HepG2 (cell line): ENCODE results near the gene SOX8.

Experiments used
- CHD2 ChIP-seq: IDR thresholded peaks from 2 replicates; pipeline ENCODE4 v1.6.1; 2011; ENCODE audit warnings: low read depth, low read length, improper control_type of control experiment
- EZH2 ChIP-seq: conservative IDR thresholded peaks from 2 replicates; pipeline ENCODE4 v1.6.1; 2012; ENCODE audit warnings: mild to moderate bottlenecking, low read depth, low read length, moderate library complexity
- JDP2 ChIP-seq: sonication (generic); formaldehyde crosslinking; IDR thresholded peaks from 2 replicates; pipeline ENCODE4 v1.8.1; 2022; ENCODE audit warnings: missing genetic modification reagents, borderline replicate concordance
- MEIS1 ChIP-seq: sonication (generic); formaldehyde crosslinking; IDR thresholded peaks from 2 replicates; pipeline ENCODE4 v1.9.0; 2021; ENCODE audit warnings: mild to moderate bottlenecking, missing genetic modification reagents, moderate library complexity, borderline replicate concordance
- MIER2 ChIP-seq: IDR thresholded peaks from 2 replicates; pipeline ENCODE4 v1.6.1; 2016; ENCODE audit warnings: missing biosample characterization, missing genetic modification reagents
- RAD51 ChIP-seq: fragments of 450-650 bp; IDR thresholded peaks from 2 replicates; pipeline ENCODE4 v1.6.1; 2016; ENCODE audit warnings: borderline replicate concordance
- SAP130 ChIP-seq: IDR thresholded peaks from 2 replicates; pipeline ENCODE4 v1.6.1; 2016; ENCODE audit warnings: low read depth
- ZFP62 ChIP-seq: sonication (generic); formaldehyde crosslinking; IDR thresholded peaks from 2 replicates; pipeline ENCODE4 v1.4.0; 2020; ENCODE audit warnings: missing genetic modification reagents
- ZNF446 ChIP-seq: sonication (generic); formaldehyde crosslinking; IDR thresholded peaks from 2 replicates; pipeline ENCODE4 v1.5.0; 2020; ENCODE audit warnings: mild to moderate bottlenecking, missing genetic modification reagents
- ZNF777 ChIP-seq: sonication (generic); formaldehyde crosslinking; IDR thresholded peaks from 2 replicates; pipeline ENCODE4 v1.4.0; 2020; ENCODE audit warnings: missing genetic modification reagents
- TF ChIP-seq, protein P1 (sequence below): sonication (generic); formaldehyde crosslinking; IDR thresholded peaks from 2 replicates; pipeline ENCODE4 v1.5.0; 2020; ENCODE audit warnings: mild to moderate bottlenecking, missing genetic modification reagents
- TF ChIP-seq, protein P2 (sequence below): IDR thresholded peaks from 2 replicates; pipeline ENCODE4 v1.6.1; 2012; ENCODE audit warnings: inconsistent platforms

- TF ChIP-seq ZNF446 (CRISPR knock-in tag) (no peak), SAP130 (CRISPR knock-in tag) (no peak), EZH2 (no peak), ZFP62 (CRISPR knock-in tag) (no peak), CHD2 (no peak), ZNF777 (CRISPR knock-in tag) (no peak), MEIS1 (CRISPR knock-in tag) (no peak), RAD51 (no peak), MIER2 (no peak), JDP2 (no peak)
- TF ChIP-seq, protein P1, sequence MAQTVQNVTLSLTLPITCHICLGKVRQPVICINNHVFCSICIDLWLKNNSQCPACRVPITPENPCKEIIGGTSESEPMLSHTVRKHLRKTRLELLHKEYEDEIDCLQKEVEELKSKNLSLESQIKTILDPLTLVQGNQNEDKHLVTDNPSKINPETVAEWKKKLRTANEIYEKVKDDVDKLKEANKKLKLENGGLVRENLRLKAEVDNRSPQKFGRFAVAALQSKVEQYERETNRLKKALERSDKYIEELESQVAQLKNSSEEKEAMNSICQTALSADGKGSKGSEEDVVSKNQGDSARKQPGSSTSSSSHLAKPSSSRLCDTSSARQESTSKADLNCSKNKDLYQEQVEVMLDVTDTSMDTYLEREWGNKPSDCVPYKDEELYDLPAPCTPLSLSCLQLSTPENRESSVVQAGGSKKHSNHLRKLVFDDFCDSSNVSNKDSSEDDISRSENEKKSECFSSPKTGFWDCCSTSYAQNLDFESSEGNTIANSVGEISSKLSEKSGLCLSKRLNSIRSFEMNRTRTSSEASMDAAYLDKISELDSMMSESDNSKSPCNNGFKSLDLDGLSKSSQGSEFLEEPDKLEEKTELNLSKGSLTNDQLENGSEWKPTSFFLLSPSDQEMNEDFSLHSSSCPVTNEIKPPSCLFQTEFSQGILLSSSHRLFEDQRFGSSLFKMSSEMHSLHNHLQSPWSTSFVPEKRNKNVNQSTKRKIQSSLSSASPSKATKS (CRISPR knock-in tag): no peak
- TF ChIP-seq, protein P2, sequence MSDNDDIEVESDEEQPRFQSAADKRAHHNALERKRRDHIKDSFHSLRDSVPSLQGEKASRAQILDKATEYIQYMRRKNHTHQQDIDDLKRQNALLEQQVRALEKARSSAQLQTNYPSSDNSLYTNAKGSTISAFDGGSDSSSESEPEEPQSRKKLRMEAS: no peak
These were observed 50.1 kb downstream of the SOX8 start for GRCh38 chr16:1031666-1032065.
